PC-9 (cell line): ENCODE data around the gene RNU5B-1. TPM values are rescaled to one million over a fixed set of nuclear protein-coding genes. Genes with fewer than 3 reads are reported as not detected.

Experiments used
- BruUV-seq: library from RNA; stranded (reverse); fragments of 400-500 nt; replicated peaks from 2 replicates; lab custom pipeline; 2021; lab: Mats Ljungman, UMichigan
- CTCF ChIA-PET: fragments of 300-600 bp; sonication (Branson Sonifier 250); formaldehyde crosslinking; loops from one replicate; lab custom pipeline; 2022; ENCODE audit warnings: antibody characterized with exemption; lab: Charles Lee
- POLR2A ChIA-PET: fragments of 300-600 bp; sonication (Branson Sonifier 250); formaldehyde crosslinking; loops from one replicate; lab custom pipeline; 2022; ENCODE audit warnings: antibody characterized with exemption; ENCODE audit not compliant: unreplicated experiment; lab: Charles Lee
- DNase-seq, 2 experiments: peaks; one replicate each; pipeline versions ENCODE4 v3.0.0 to v3.0.0-alpha.2; 2015 to 2022; ENCODE audit warnings: mixed read lengths in 1 of 2
- H2AFZ ChIP-seq: fragments of 200-600 bp; sonication (generic); 2 replicates; pipeline ENCODE4 v1.8.1; 2017; ENCODE audit warnings: antibody characterized with exemption
- H3F3A ChIP-seq: fragments of 200-600 bp; sonication (generic); 2 replicates; pipeline ENCODE4 v1.8.1; 2017; ENCODE audit warnings: antibody characterized with exemption, mild to moderate bottlenecking, low read depth; ENCODE audit not compliant: insufficient read depth
- H3K27ac ChIP-seq: fragments of 200-600 bp; sonication (generic); 2 replicates; pipeline ENCODE4 v1.6.1; 2016; ENCODE audit warnings: mixed run types
- H3K27me3 ChIP-seq: fragments of 200-600 bp; sonication (generic); 2 replicates; pipeline ENCODE4 v1.6.1; 2016; ENCODE audit warnings: low read depth, mixed run types; ENCODE audit not compliant: insufficient read depth
- H3K36me3 ChIP-seq: fragments of 200-600 bp; sonication (generic); 2 replicates; pipeline ENCODE4 v1.6.1; 2016; ENCODE audit warnings: low read depth, mixed run types
- H3K4me1 ChIP-seq: fragments of 200-600 bp; sonication (generic); replicated peaks from 2 replicates; pipeline ENCODE4 v1.6.1; 2016; ENCODE audit warnings: mixed run types; ENCODE audit not compliant: insufficient read depth
- H3K4me2 ChIP-seq: fragments of 200-600 bp; sonication (generic); 2 replicates; pipeline ENCODE4 v1.6.1; 2017; ENCODE audit warnings: mixed run types
- H3K4me3 ChIP-seq: fragments of 200-600 bp; sonication (generic); 2 replicates; pipeline ENCODE4 v1.6.1; 2016; ENCODE audit warnings: mixed run types
- H3K79me2 ChIP-seq: fragments of 200-600 bp; sonication (generic); 2 replicates; pipeline ENCODE4 v1.6.1; 2017; ENCODE audit warnings: low read depth, mixed run types
- H3K9me2 ChIP-seq: fragments of 200-600 bp; sonication (generic); 2 replicates; pipeline ENCODE4 v1.8.1; 2017; ENCODE audit warnings: mild to moderate bottlenecking; ENCODE audit not compliant: insufficient read depth
- H3K9me3 ChIP-seq: fragments of 200-600 bp; sonication (generic); 2 replicates; pipeline ENCODE4 v1.8.1; 2016; ENCODE audit warnings: low read depth; ENCODE audit not compliant: insufficient read depth
- H4K20me1 ChIP-seq: fragments of 200-600 bp; sonication (generic); 2 replicates; pipeline ENCODE4 v1.8.1; 2017; ENCODE audit not compliant: insufficient read depth
- EZH2 ChIP-seq: fragments of 200-600 bp; sonication (generic); IDR thresholded peaks from 2 replicates; pipeline ENCODE4 v1.8.0; 2017; ENCODE audit warnings: antibody characterized with exemption, low read depth
- intact Hi-C: fragments of 100-400 bp; cut with micrococcal nuclease; formaldehyde crosslinking; loops from one replicate; pipeline ENCODE4 v1.10.0; 2022; ENCODE audit not compliant: unreplicated experiment
- total RNA-seq: library from RNA; stranded (reverse); gene quantifications from 2 replicates; pipeline ENCODE4 v1.2.3, GENCODE V29; 2021
- TF ChIP-seq, protein P1 (sequence below): fragments of 200-600 bp; sonication (generic); conservative IDR thresholded peaks from 2 replicates; pipeline ENCODE4 v1.6.1; 2017; ENCODE audit warnings: mixed run types, antibody characterized with exemption, mild to moderate bottlenecking, moderate library complexity

Gene RNU5B-1
- total RNA-seq, 1 experiment from 2014 or later = not detected

DNA sequence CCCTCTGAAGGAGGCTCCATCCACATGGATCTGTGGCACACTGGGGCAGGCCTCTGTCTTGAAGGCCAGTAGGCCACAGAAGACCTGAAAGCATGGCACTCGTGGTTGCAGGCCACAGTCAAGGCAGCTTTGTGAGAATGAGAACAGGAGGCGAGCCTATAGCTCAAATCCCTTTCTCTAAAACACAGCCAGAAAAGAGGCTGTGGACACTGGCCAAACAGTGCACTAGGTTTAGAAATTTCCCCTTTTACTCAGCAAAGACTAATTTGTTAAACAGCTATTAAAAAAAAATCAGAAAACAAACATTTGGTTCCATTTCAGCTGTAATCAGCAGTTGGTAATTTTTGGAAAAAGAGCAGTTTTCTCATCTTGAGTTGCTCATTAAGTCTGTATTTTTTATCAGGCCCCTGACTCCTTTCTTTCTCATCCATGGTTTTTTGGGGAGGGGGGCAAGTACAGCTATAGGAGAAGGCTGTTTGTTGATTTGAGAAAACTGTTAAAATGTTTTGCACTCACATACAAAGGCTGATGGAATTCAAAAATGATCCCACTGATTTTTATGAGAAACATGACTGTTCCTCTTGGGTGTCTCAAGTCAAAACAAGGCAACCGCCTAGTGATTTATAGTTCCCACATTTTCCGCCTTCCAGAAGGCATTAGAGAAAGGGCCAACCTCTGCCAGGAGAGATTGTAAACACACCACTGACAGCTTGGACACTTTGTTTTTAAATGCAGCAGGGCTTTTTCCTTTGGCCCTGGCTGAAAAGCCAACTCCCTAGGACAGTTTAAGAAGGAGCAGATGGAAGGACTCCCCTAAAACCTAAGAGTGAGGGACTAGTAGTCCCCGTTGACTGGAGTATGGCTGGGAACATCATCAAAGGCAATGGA lies 45.9 kb upstream of the RNU5B-1 start:
- Histone ChIP-seq H3K9me3 (no peaks in the 10 kb centered on the region), H3K27me3 (no peaks in the 10 kb centered on the region), H3F3A (no peaks in the 10 kb centered on the region), H3K27ac (no peak overlapping the region), H2AFZ (no peak overlapping the region), H3K4me2 (no peak overlapping the region), H3K9me2 (no peaks in the 10 kb centered on the region), H4K20me1 (no peaks in the 10 kb centered on the region), H3K36me3 (no peaks in the 10 kb centered on the region), H3K4me1 (no peaks in the 10 kb centered on the region), H3K79me2 (no peaks in the 10 kb centered on the region), H3K4me3 (no peak overlapping the region)
- TF ChIP-seq, protein P1, sequence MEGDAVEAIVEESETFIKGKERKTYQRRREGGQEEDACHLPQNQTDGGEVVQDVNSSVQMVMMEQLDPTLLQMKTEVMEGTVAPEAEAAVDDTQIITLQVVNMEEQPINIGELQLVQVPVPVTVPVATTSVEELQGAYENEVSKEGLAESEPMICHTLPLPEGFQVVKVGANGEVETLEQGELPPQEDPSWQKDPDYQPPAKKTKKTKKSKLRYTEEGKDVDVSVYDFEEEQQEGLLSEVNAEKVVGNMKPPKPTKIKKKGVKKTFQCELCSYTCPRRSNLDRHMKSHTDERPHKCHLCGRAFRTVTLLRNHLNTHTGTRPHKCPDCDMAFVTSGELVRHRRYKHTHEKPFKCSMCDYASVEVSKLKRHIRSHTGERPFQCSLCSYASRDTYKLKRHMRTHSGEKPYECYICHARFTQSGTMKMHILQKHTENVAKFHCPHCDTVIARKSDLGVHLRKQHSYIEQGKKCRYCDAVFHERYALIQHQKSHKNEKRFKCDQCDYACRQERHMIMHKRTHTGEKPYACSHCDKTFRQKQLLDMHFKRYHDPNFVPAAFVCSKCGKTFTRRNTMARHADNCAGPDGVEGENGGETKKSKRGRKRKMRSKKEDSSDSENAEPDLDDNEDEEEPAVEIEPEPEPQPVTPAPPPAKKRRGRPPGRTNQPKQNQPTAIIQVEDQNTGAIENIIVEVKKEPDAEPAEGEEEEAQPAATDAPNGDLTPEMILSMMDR = no peak
- no peak for TF ChIP-seq EZH2
- POLR2A ChIA-PET = no interaction called here
- no TSS peak for BruUV-seq
- CTCF ChIA-PET = no interaction called here
- intact Hi-C loops = loop anchor here (10.0 kb wide), 1 partner anchor 54 kb away; no protein-coding TSS in a partner anchor
- no peak for DNase-seq

DNA sequence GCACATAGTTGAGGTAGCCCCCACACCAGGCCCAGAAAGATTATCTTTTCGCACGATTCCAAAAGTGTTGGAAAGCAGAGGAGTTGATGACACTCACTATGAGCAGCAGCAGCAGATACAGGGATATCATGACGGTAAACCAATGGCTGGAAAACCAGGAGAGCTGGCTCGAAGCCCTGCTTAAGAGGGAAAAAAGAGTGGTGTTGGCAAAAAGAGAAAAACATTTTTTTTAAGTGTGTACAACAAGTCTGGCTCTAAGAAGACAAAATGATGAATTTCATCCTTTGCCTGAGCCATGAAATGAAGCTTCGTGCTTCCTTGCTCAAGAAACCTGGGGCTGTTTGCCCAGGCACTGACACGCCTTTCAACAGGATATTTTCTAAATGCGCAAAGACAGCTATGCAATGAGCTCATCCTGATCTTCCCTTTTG lies 45.1 kb upstream of the RNU5B-1 start:
- Histone ChIP-seq H3K36me3 (no peaks in the 10 kb centered on the region), H3K27ac (no peak overlapping the region), H3F3A (no peaks in the 10 kb centered on the region), H3K9me3 (no peaks in the 10 kb centered on the region), H4K20me1 (no peaks in the 10 kb centered on the region), H3K9me2 (no peaks in the 10 kb centered on the region), H3K4me3 (no peak overlapping the region), H3K4me1 (no peaks in the 10 kb centered on the region), H2AFZ (no peak overlapping the region), H3K27me3 (no peaks in the 10 kb centered on the region), H3K4me2 (no peak overlapping the region), H3K79me2 (no peaks in the 10 kb centered on the region)
- TF ChIP-seq, protein P1 = no peak
- no peak for TF ChIP-seq EZH2
- ChIA-PET CTCF (no interaction called here), POLR2A (no interaction called here)
- BruUV-seq = no TSS peak
- intact Hi-C loops = loop anchor here (10.0 kb wide), 1 partner anchor 55 kb away; no protein-coding TSS in a partner anchor
- DNase-seq = no peak

DNA sequence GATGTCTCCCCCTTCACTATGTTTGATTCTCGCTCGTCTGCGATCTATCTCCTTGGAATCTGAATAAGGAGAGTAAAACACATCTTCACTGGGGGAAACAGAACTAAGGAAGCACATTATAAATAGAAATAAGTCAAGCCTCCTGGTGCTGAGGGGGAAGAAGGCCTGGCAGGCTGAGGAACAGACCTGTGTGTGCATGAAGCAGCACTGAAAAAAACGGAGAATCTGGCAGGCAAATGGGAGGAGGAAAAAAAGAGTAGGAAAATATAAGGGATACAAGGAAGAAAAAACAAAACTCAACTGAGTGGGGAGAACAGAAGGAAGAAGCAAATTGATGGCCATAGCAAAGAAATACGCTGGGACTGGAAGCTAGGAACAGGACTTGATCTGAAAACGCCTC lies 43.5 kb upstream of the RNU5B-1 start:
- Histone ChIP-seq H3K9me3 (no peaks in the 10 kb centered on the region), H3K4me3 (no peak overlapping the region), H3K4me2 (no peak overlapping the region), H3K9me2 (no peaks in the 10 kb centered on the region), H3F3A (no peaks in the 10 kb centered on the region), H3K36me3 (no peaks in the 10 kb centered on the region), H4K20me1 (no peaks in the 10 kb centered on the region), H3K4me1 (no peaks in the 10 kb centered on the region), H2AFZ (no peak overlapping the region), H3K79me2 (no peaks in the 10 kb centered on the region), H3K27ac (no peak overlapping the region), H3K27me3 (no peaks in the 10 kb centered on the region)
- no peak for DNase-seq
- ChIA-PET POLR2A (no interaction called here), CTCF (no interaction called here)
- no TSS peak for BruUV-seq
- TF ChIP-seq EZH2 = no peak
- TF ChIP-seq, protein P1 = no peak
- intact Hi-C loops = no loop called here
